Measurements from ENCODE around the gene JAM3. TPM values are rescaled to one million over a fixed set of nuclear protein-coding genes. Genes with fewer than 3 reads are reported as not detected.
"Not testable (repeated sequence)": the region's sequence is repeated elsewhere in the genome, so short reads cannot be mapped to it uniquely, and the experiment has no call there.

Gene JAM3
- total RNA-seq, 8 experiments from 2014 or later: 34.1 to 141 (median 58.4) TPM

DNA sequence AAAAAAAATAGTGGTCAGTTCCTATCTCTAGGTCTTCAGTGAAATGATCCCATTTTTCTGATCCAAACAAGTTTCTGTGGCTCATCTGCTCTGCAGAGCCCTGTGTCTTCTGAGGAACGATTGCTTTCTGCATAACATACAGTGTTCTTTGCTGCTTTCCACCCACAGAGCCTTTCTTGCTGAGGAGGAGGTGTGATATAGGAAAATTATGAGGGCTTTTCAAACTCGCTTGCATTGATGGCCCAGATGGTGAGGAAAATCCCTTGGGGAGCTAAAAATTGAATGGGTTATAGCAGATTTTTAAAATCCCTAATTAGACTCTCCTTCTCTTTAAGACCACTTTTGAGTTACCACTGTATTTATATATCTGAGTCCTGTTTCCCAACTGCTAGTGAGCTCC is 31.3 kb downstream of the JAM3 start:
- no peak for ATAC-seq (replicated peaks in 6 of 8)
- no peak overlapping the region for H3K27ac ChIP-seq
- no peaks in the 10 kb centered on the region for H3K4me1 ChIP-seq (replicated peaks in 1 of 2)
- in situ Hi-C loops (cut with MboI; ENCODE audit: low pct_unique_long_range_greater_than_20kb in 2 of 9, low sequenced_read_pairs in 9 of 9, unreplicated experiment in 9 of 9): no loop called here
- no peak overlapping the region for H3K4me3 ChIP-seq
- WGBS, 10 experiments: 0 to 100% (median 93%) methylated on average over 1 to 2 of the region's 2 CpGs; no CpG with 5 or more reads in 3 of the 10 experiments

DNA sequence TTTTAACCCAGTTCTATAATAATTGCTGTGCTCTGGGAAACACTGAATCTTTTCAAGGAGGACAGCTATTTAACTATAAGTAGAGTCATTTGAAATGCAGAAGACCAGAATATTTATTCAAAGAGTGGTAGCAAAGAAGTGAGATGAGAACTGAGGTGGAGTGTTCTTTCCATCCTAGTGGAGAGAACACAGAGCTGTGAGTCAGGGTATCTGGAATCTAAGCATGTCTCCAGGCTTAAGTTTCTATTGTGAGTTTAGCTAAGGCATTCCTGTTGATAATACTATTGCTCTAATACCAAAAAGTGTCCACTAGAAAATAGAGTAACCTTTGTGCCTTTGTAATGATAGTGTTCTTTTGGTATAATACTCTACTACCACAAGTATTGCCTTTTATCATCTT is 32.4 kb downstream of the JAM3 start:
- in situ Hi-C loops (cut with MboI; ENCODE audit: low pct_unique_long_range_greater_than_20kb in 2 of 9, low sequenced_read_pairs in 9 of 9, unreplicated experiment in 9 of 9): no loop called here
- ATAC-seq (replicated peaks in 6 of 8): peak in 3 of 8 experiments; percentile 61 to 90 (median 82)

DNA sequence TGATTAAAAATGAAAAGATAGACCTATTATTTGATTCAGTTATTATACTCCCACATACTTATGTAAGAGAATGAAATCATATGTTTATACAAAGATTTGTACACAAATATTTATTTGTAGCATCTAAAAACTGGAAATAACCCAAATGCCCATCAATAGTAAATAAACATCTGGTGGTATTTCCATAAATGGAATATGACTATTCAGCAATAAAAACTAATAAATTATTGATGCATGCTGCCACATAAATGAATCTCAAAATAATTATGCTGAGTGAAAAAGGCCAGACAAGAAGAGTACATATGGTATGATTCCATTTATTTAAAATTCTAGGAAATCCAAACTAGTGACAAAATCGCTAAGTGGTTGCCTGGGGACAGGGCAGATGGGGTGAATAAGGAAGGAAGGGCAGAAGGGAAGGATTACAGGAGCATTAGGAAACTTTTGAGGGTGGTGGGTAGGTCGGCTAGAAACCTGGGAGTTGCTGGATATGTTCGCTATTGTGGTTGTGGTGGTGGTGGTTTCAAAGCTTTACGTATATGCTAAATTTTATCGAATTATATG is 41.5 kb downstream of the JAM3 start:
- Histone ChIP-seq H3K4me1 (replicated peaks in 1 of 2) (no peaks in the 10 kb centered on the region), H3K4me3 (no peak overlapping the region), H3K27ac (no peak overlapping the region)
- 0 to 100% (median 89%) methylated on average over 1 to 5 of the region's 5 CpGs for WGBS, 10 experiments
- peak in 3 of 8 experiments; percentile 61 to 98 (median 71) for ATAC-seq (replicated peaks in 6 of 8)
- in situ Hi-C loops (cut with MboI; ENCODE audit: low pct_unique_long_range_greater_than_20kb in 2 of 9, low sequenced_read_pairs in 9 of 9, unreplicated experiment in 9 of 9): no loop called here

More for the DNA sequence above, 32.4 kb downstream of the JAM3 start:
- Histone ChIP-seq H3K27ac (no peak overlapping the region), H3K4me3 (no peak overlapping the region), H3K4me1 (replicated peaks in 1 of 2) (no peaks in the 10 kb centered on the region)

DNA sequence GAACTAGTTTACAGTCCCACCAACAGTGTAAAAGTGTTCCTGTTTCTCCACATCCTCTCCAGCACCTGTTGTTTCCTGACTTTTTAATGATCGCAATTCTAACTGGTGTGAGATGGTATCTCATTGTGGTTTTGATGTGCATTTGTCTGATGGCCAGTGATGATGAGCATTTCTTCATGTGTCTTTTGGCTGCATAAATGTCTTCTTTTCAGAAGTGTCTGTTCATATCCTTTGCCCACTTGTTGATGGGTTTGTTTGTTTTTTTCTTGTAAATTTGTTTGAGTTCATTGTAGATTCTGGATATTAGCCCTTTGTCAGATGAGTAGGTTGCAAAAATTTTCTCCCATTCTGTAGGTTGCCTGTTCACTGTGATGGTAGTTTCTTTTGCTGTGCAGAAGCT is 44.9 kb downstream of the JAM3 start:
- H3K27ac ChIP-seq; H3K4me3 ChIP-seq; in situ Hi-C loops (cut with MboI; ENCODE audit: low pct_unique_long_range_greater_than_20kb in 2 of 9, low sequenced_read_pairs in 9 of 9, unreplicated experiment in 9 of 9); ATAC-seq (replicated peaks in 6 of 8); H3K4me1 ChIP-seq (replicated peaks in 1 of 2): not testable (repeated sequence)
- WGBS, 10 experiments: no CpG with 5 or more reads among the region's 1 CpG

GRCh38 chr11:134116210-134116609 is 47.3 kb downstream of the JAM3 start:
- WGBS, 10 experiments: 78 to 100% (median 92%) methylated on average over 1 of the region's 1 CpG; no CpG with 5 or more reads in 1 of the 10 experiments
- Histone ChIP-seq H3K4me1 (replicated peaks in 1 of 2) (peaks cover 17 to 22% of the 10 kb centered on the region in 2 donors), H3K4me3 (no peak overlapping the region), H3K27ac (no peak overlapping the region)
- in situ Hi-C loops (cut with MboI; ENCODE audit: low pct_unique_long_range_greater_than_20kb in 2 of 9, low sequenced_read_pairs in 9 of 9, unreplicated experiment in 9 of 9): no loop called here
- no peak for ATAC-seq (replicated peaks in 6 of 8)

DNA sequence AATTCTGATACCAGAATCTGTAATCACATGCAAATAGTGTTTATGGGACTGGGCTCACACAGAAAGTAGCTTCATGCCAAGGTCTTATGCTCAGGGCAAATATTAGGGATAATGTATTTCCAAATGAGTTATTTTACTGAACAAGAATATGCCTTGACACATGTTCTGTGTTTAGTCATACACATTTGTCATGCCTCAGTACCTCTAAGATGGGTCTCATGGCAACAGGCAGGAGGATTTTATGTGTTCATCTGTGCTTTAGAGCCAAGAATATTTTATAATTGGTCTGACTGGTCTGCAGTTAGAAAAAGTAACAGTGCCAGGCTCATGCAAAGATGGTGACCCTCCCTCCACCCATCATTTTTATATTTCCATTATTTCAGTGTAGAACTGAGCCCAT is 49.1 kb downstream of the JAM3 start:
- ATAC-seq (replicated peaks in 6 of 8): peak in 5 of 8 experiments; percentile 2 to 52 (median 27)
- H3K4me1 ChIP-seq (replicated peaks in 1 of 2): peaks cover 18 to 22% of the 10 kb centered on the region in 2 donors
- no peak overlapping the region for H3K27ac ChIP-seq
- H3K4me3 ChIP-seq: no peak overlapping the region
- in situ Hi-C loops (cut with MboI; ENCODE audit: low pct_unique_long_range_greater_than_20kb in 2 of 9, low sequenced_read_pairs in 9 of 9, unreplicated experiment in 9 of 9): no loop called here

GRCh38 chr11:134119094-134119493 is 50.2 kb downstream of the JAM3 start:
- WGBS, 10 experiments: 40 to 100% (median 100%) methylated on average over 1 to 3 of the region's 3 CpGs; no CpG with 5 or more reads in 3 of the 10 experiments
- ATAC-seq (replicated peaks in 6 of 8): no peak
- H3K27ac ChIP-seq: no peak overlapping the region
- in situ Hi-C loops (cut with MboI; ENCODE audit: low pct_unique_long_range_greater_than_20kb in 2 of 9, low sequenced_read_pairs in 9 of 9, unreplicated experiment in 9 of 9): no loop called here
- H3K4me1 ChIP-seq (replicated peaks in 1 of 2): peaks cover 21 to 22% of the 10 kb centered on the region in 2 donors
- no peak overlapping the region for H3K4me3 ChIP-seq

- in situ Hi-C loops (cut with MboI; ENCODE audit: low pct_unique_long_range_greater_than_20kb in 2 of 9, low sequenced_read_pairs in 9 of 9, unreplicated experiment in 9 of 9): no loop called here
- no peak overlapping the region for H3K4me3 ChIP-seq
- WGBS, 10 experiments: 0 to 72% (median 54%) methylated on average over 4 to 12 of the region's 13 CpGs
- ATAC-seq (replicated peaks in 6 of 8): peak; percentile 56 to 88 (median 64)
- H3K4me1 ChIP-seq (replicated peaks in 1 of 2): peaks cover 28 to 31% of the 10 kb centered on the region in 2 donors
- no peak overlapping the region for H3K27ac ChIP-seq
These were observed 51.4 kb downstream of the JAM3 start for GRCh38 chr11:134120143-134120850.

- WGBS, 10 experiments: 13 to 93% (median 82%) methylated on average over 1 to 7 of the region's 9 CpGs; no CpG with 5 or more reads in 2 of the 10 experiments
- Histone ChIP-seq H3K27ac (no peak overlapping the region), H3K4me3 (no peak overlapping the region), H3K4me1 (replicated peaks in 1 of 2) (peaks cover 36 to 39% of the 10 kb centered on the region in 2 donors)
- ATAC-seq (replicated peaks in 6 of 8): peak in 3 of 8 experiments; percentile 17 to 52 (median 29)
- in situ Hi-C loops (cut with MboI; ENCODE audit: low pct_unique_long_range_greater_than_20kb in 2 of 9, low sequenced_read_pairs in 9 of 9, unreplicated experiment in 9 of 9): no loop called here
These were observed 52.2 kb downstream of the JAM3 start for GRCh38 chr11:134120921-134121526.

- WGBS, 10 experiments: 8 to 88% (median 20%) methylated on average over 2 to 30 of the region's 54 CpGs; no CpG with 5 or more reads in 1 of the 10 experiments
- Histone ChIP-seq H3K4me1 (replicated peaks in 1 of 2) (peaks cover 41% of the 10 kb centered on the region in 2 donors), H3K4me3 (peak overlapping the region; percentile 20 to 37 (median 25)), H3K27ac (peak overlapping the region in 1 of 2 donors; percentile 16)
- peak in 6 of 8 experiments; percentile 4 to 62 (median 54) for ATAC-seq (replicated peaks in 6 of 8)
- in situ Hi-C loops (cut with MboI; ENCODE audit: low pct_unique_long_range_greater_than_20kb in 2 of 9, low sequenced_read_pairs in 9 of 9, unreplicated experiment in 9 of 9): loop anchor here in 2 of 9 experiments (25.0 kb wide), 1 partner anchor 188 kb away; no protein-coding TSS in a partner anchor
These were observed 56.0 kb downstream of the JAM3 start for GRCh38 chr11:134124660-134125451.

DNA sequence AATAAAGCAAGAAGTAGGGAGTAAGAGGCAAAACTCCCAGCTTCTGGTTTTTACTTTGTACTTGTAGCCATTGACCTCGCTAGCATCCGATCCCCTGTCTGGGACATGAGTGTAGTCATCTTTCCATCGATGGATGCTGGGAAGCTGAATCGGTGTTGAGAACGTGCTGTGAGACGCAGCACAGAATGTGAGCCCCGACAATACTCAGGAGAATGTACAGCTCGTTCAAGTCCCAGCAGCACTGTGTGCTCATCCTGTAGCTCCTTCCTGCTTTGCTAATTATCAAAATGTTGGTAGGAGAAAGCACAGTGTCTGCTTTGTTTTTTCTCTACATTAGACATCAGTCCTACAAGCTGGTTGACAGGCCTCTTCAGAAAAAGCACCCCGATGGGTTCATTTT is 56.6 kb downstream of the JAM3 start:
- in situ Hi-C loops (cut with MboI; ENCODE audit: low pct_unique_long_range_greater_than_20kb in 2 of 9, low sequenced_read_pairs in 9 of 9, unreplicated experiment in 9 of 9): loop anchor here in 2 of 9 experiments (25.0 kb wide), 1 partner anchor 188 kb away; no protein-coding TSS in a partner anchor
- 40 to 100% (median 57%) methylated on average over 1 to 8 of the region's 9 CpGs; no CpG with 5 or more reads in 2 of the 10 experiments for WGBS, 10 experiments
- peak overlapping the region in 1 of 2 donors; percentile 10 for H3K27ac ChIP-seq
- H3K4me3 ChIP-seq: peak overlapping the region in 2 of 5 donors; percentile 31 to 37
- peaks cover 34 to 35% of the 10 kb centered on the region in 2 donors for H3K4me1 ChIP-seq (replicated peaks in 1 of 2)
- ATAC-seq (replicated peaks in 6 of 8): peak in 2 of 8 experiments; percentile 1 to 3

DNA sequence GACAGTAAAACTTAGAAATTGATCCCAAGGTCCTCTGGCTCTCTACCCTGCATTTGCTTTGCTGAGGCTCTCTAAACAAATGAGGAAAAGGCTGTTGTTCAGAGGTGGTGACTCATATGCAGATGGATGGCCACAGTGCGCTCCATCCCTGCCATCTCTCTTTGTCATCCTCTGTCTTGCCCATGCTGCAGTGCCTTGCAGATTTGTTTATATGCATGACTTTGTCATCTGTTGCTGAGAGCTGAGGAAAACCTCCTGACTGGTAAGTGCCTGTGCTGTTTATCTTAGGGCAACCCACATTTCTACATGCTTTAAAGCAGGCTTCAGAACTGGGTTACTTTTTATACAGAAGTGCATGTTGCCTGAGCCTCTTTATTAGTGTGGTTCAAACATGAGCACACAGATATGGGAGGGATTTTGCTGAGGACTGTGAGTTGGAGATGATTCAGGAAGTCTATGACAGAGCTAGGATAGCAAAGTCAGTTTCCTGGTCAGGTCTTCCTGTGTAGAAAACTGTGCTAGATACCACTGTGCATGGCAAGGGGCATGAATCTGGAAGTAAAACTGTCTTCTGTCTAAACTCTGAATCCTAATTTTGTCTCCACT is 57.4 kb downstream of the JAM3 start:
- Histone ChIP-seq H3K4me1 (replicated peaks in 1 of 2) (peaks cover 27% of the 10 kb centered on the region in 2 donors), H3K27ac (peak overlapping the region in 1 of 2 donors; percentile 14), H3K4me3 (no peak overlapping the region)
- WGBS, 10 experiments: 0% methylated on average over 1 of the region's 1 CpG; no CpG with 5 or more reads in 8 of the 10 experiments
- in situ Hi-C loops (cut with MboI; ENCODE audit: low pct_unique_long_range_greater_than_20kb in 2 of 9, low sequenced_read_pairs in 9 of 9, unreplicated experiment in 9 of 9): loop anchor here in 2 of 9 experiments (25.0 kb wide), 1 partner anchor 189 kb away; no protein-coding TSS in a partner anchor
- ATAC-seq (replicated peaks in 6 of 8): peak; percentile 95 to 99 (median 95)
